Colonic mucosa (tissue), 4 donors: Measurements from ENCODE around the gene NEB. TPM values are rescaled to one million over a fixed set of nuclear protein-coding genes. Genes with fewer than 3 reads are reported as not detected.

Source experiments
- DNase-seq: peaks from one replicate; pipeline ENCODE4 v3.0.0-alpha.2; 2020
- H3K27ac ChIP-seq: fragments of 200-600 bp; one replicate; pipeline ENCODE4 v1.8.0; 2021
- H3K27me3 ChIP-seq: fragments of 200-600 bp; one replicate; pipeline ENCODE4 v1.8.0; 2021
- H3K36me3 ChIP-seq: fragments of 200-600 bp; one replicate; pipeline ENCODE4 v1.8.0; 2021
- H3K4me1 ChIP-seq: fragments of 200-600 bp; one replicate; pipeline ENCODE4 v1.8.0; 2021; ENCODE audit warnings: mild to moderate bottlenecking
- H3K4me3 ChIP-seq: fragments of 200-600 bp; one replicate; pipeline ENCODE4 v1.8.0; 2021
- H3K9ac ChIP-seq, 2 donors: one replicate each; pipeline ENCODE4 v1.7.0; 2013; ENCODE audit warnings: control low read depth in 2 of 2, low read depth in 2 of 2, low read length in 2 of 2
- H3K9me3 ChIP-seq: fragments of 200-600 bp; one replicate; pipeline ENCODE4 v1.8.0; 2021
- CTCF ChIP-seq: fragments of 200-600 bp; IDR thresholded peaks from one replicate; pipeline ENCODE4 v1.8.0; 2022; ENCODE audit warnings: antibody characterized with exemption, mild to moderate bottlenecking
- intact Hi-C: fragments of 100-400 bp; cut with DNase I; formaldehyde crosslinking; loops from one replicate; pipeline ENCODE4 v1.14.1; 2022
- total RNA-seq, 2 donors: library from RNA; stranded (reverse); fragmentation: NEBNext Ultra II Directional in 1 of 2; extraction: Animal tissue kit (Norgen Biotek cat#: 25700) in 1 of 2; gene quantifications; one replicate each; pipeline ENCODE4 v1.2.1, GENCODE V29; 2021
- donor health status: healthy.
- donor health status: DM: no; HTN: no; CAD: no.
- donor health status: DM: no; HTN: no; CAD: no.

The NEB gene
- total RNA-seq, 2 donors from 2014 or later = 0.89 to 1.0 TPM

DNA sequence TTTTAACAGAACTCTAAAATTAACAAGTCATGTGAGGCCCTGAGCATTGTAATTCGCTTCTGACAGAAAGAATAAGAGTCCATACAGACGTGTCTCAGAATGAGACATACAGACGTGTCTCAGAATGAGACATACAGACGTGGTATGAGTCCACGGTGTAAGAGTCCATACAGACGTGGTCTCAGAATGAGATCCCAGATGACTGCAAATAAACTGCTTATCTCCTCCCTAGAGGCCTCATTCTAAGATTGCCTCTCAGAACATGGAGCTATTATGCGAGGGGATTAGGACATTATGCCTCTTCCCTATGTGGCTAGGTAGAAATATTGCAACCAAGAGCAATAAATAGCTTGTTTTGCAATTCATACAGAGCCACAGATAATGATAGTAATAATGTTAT lies 63.9 kb downstream of the NEB start:
- H3K4me1 ChIP-seq = no peaks in the 10 kb centered on the region
- no peaks in the 10 kb centered on the region for H3K9me3 ChIP-seq
- H3K36me3 ChIP-seq = no peaks in the 10 kb centered on the region
- no peak for TF ChIP-seq CTCF
- H3K27ac ChIP-seq = no peak overlapping the region
- H3K9ac ChIP-seq = no peak overlapping the region
- no peaks in the 10 kb centered on the region for H3K27me3 ChIP-seq
- DNase-seq = no peak
- intact Hi-C loops = no loop called here
- no peak overlapping the region for H3K4me3 ChIP-seq

DNA sequence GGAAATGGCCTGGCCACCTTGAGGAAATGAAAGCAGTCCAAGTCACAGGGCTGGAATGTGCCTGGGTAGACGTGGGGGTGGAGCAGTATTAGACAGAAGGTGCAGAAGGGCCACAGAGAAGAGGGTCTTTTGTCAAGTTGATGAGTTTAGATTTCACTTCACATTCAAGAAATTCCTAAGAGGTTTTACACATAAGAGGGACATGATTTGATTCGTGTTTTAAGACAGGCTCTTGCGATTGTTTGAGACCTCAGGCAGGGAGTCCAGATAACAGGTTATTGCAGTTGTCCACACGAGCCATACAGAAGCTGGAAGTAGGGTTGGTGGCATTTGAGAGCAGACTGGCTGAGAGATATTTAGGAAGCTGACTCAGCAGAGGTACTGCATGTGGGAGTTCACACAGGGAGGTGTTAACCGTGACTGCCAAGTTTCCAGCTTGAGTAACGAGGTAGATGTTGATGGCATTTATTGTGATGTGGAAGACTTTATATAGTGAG lies 64.6 kb downstream of the NEB start:
- intact Hi-C loops = no loop called here
- Histone ChIP-seq H3K36me3 (no peaks in the 10 kb centered on the region), H3K4me3 (no peak overlapping the region), H3K27ac (no peak overlapping the region), H3K9me3 (no peaks in the 10 kb centered on the region), H3K4me1 (no peaks in the 10 kb centered on the region), H3K27me3 (no peaks in the 10 kb centered on the region), H3K9ac (no peak overlapping the region)
- no peak for TF ChIP-seq CTCF
- DNase-seq = no peak

GRCh38 chr2:151668737-151669136 lies 65.5 kb downstream of the NEB start:
- Histone ChIP-seq H3K36me3 (no peaks in the 10 kb centered on the region), H3K9me3 (no peaks in the 10 kb centered on the region), H3K27ac (no peak overlapping the region), H3K27me3 (no peaks in the 10 kb centered on the region), H3K4me1 (no peaks in the 10 kb centered on the region), H3K4me3 (no peak overlapping the region), H3K9ac (no peak overlapping the region)
- intact Hi-C loops = no loop called here
- no peak for DNase-seq
- TF ChIP-seq CTCF = no peak

DNA sequence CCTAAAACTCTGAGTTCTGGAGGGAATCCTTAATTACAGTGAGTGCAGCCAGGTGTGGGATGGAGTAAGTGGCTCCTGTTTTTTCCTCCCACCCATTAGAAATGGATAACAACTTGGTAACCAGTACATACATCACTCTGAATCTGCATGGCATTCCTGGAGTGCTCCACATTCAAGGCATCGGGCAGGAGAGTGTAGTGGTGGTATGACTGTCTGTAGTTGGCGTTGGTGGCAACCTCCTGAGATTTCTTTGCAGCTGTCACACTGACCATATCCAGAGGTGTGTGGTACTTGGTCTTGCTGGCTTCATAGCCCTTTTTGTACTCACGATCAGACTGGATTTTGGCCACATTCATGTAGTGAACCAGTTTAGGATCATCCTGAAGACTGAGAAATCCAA lies 68.3 kb downstream of the NEB start:
- Histone ChIP-seq H3K27ac (no peak overlapping the region), H3K9me3 (no peaks in the 10 kb centered on the region), H3K36me3 (no peaks in the 10 kb centered on the region), H3K27me3 (no peaks in the 10 kb centered on the region), H3K4me3 (no peak overlapping the region), H3K9ac (no peak overlapping the region), H3K4me1 (no peaks in the 10 kb centered on the region)
- intact Hi-C loops = no loop called here
- no peak for DNase-seq
- no peak for TF ChIP-seq CTCF

DNA sequence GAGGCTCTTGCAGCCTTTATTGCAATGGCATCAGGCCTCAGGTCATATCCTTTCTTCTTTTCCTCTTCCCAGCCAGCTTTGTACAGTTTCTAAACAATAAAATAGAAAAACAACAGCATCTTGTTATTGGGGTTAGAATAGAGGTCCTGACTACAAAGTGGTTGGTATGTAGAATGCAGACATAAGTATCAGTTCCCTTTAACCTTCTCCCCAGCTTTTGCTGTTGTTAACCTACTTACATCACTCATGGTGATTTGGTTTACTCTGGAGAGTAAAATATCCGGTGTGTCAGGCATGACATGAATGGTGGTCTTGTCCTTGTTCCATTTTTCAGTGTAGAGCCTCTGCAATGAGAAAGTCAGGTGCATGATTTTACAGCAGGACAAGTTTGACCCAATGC lies 69.8 kb downstream of the NEB start:
- H3K9ac ChIP-seq = no peak overlapping the region
- no peak overlapping the region for H3K27ac ChIP-seq
- intact Hi-C loops = no loop called here
- no peak for TF ChIP-seq CTCF
- H3K36me3 ChIP-seq = no peaks in the 10 kb centered on the region
- no peaks in the 10 kb centered on the region for H3K27me3 ChIP-seq
- H3K4me3 ChIP-seq = no peak overlapping the region
- H3K9me3 ChIP-seq = no peaks in the 10 kb centered on the region
- no peak for DNase-seq
- H3K4me1 ChIP-seq = no peaks in the 10 kb centered on the region

- H3K36me3 ChIP-seq = no peaks in the 10 kb centered on the region
- no peak for DNase-seq
- no peaks in the 10 kb centered on the region for H3K9me3 ChIP-seq
- intact Hi-C loops = no loop called here
- H3K4me1 ChIP-seq = no peaks in the 10 kb centered on the region
- no peak for TF ChIP-seq CTCF
- no peak overlapping the region for H3K27ac ChIP-seq
- H3K9ac ChIP-seq = no peak overlapping the region
- no peaks in the 10 kb centered on the region for H3K27me3 ChIP-seq
- H3K4me3 ChIP-seq = no peak overlapping the region
Observed at GRCh38 chr2:151661625-151662024, 72.7 kb downstream of the NEB start.
